Activated naive CD4-positive, alpha-beta T cell treated with anti-CD3 and anti-CD28 coated beads, Interleukin-2, amount 50 U/mL, for 24 hours (primary cell): Measurements from ENCODE around the gene RPS2.

Experiments
- H3K27ac Mint-ChIP-seq: one replicate; pipeline ENCODE4 v1.8.0; 2021; ENCODE audit warnings: mild to moderate bottlenecking, mixed read lengths
- H3K27me3 Mint-ChIP-seq: one replicate; pipeline ENCODE4 v1.8.0; 2021; ENCODE audit warnings: mixed read lengths
- H3K36me3 Mint-ChIP-seq: one replicate; pipeline ENCODE4 v1.8.0; 2021; ENCODE audit warnings: mixed read lengths
- H3K4me1 Mint-ChIP-seq: one replicate; pipeline ENCODE4 v1.8.0; 2021; ENCODE audit warnings: mixed read lengths
- H3K4me3 Mint-ChIP-seq: one replicate; pipeline ENCODE4 v1.8.0; 2021; ENCODE audit warnings: mild to moderate bottlenecking, mixed read lengths
- H3K9me3 Mint-ChIP-seq: one replicate; pipeline ENCODE4 v1.8.0; 2021; ENCODE audit warnings: mixed read lengths

The RPS2 gene

GRCh38 chr16:1978476-1979120, 14.0 kb upstream of the RPS2 start:
- H3K27me3 Mint-ChIP-seq = peaks cover 2% of the 10 kb centered on the region
- H3K27ac Mint-ChIP-seq = no peak overlapping the region
- peaks cover 11% of the 10 kb centered on the region for H3K36me3 Mint-ChIP-seq
- H3K4me3 Mint-ChIP-seq = no peak overlapping the region
- H3K4me1 Mint-ChIP-seq = peaks cover 6% of the 10 kb centered on the region
- no peaks in the 10 kb centered on the region for H3K9me3 Mint-ChIP-seq

GRCh38 chr16:1977875-1978268, 13.2 kb upstream of the RPS2 start:
- H3K36me3 Mint-ChIP-seq = peaks cover 11% of the 10 kb centered on the region
- H3K27me3 Mint-ChIP-seq = peaks cover 2% of the 10 kb centered on the region
- peaks cover 3% of the 10 kb centered on the region for H3K4me1 Mint-ChIP-seq
- H3K4me3 Mint-ChIP-seq = no peak overlapping the region
- H3K27ac Mint-ChIP-seq = no peak overlapping the region
- no peaks in the 10 kb centered on the region for H3K9me3 Mint-ChIP-seq

DNA sequence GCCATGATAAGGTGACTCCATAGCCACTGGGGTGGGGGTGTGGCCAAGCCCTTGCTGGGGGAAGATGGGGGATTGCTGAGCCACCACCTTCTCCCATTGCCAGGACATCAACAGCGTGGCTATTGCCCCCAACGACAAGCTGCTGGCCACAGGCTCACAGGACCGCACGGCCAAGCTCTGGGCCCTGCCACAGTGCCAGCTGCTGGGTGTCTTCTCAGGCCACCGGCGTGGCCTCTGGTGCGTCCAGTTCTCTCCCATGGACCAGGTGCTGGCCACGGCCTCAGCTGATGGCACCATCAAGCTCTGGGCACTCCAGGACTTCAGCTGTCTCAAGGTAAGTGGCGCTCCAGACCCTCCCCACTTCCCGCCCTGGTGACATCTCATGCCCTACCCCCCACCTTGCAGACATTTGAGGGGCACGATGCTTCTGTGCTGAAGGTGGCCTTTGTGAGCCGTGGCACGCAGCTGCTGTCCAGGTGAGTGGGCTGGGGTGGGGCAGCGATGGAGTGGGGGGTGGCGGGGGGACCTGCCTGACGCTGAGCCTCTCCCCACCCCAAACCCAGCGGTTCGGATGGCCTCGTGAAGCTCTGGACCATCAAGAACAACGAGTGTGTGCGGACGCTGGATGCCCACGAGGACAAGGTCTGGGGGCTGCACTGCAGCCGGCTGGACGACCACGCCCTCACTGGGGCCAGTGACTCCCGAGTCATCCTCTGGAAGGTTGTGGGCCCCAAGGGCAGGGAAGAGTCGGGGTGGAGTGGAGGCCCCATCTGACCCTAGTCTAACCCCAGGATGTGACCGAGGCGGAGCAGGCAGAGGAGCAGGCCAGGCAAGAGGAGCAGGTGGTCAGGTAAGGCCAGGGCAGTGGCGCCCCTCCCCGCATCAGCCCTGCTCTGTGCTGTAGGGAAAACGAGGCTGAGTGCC, 12.6 kb upstream of the RPS2 start:
- H3K4me1 Mint-ChIP-seq = peaks cover 6% of the 10 kb centered on the region
- H3K9me3 Mint-ChIP-seq = no peaks in the 10 kb centered on the region

DNA sequence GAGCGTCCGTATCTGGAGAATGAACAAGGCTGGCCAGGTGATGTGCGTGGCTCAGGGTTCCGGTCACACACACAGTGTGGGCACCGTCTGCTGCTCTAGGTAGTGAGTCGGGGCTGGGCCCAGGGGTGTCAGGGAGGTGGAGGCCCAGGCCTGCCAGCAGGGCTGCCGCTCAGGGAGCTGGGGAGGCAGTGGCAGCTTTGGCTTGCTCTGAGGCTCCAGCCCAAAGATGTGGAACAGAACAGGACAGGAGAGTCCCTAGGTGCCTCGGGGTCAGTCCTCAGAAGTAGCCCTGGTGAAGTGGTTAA, 11.5 kb upstream of the RPS2 start:
- Mint-ChIP-seq H3K36me3 (peaks cover 11% of the 10 kb centered on the region), H3K9me3 (no peaks in the 10 kb centered on the region), H3K4me3 (no peak overlapping the region), H3K4me1 (peaks cover 15% of the 10 kb centered on the region), H3K27ac (no peak overlapping the region), H3K27me3 (peaks cover under 1% of the 10 kb centered on the region)

More for the DNA sequence above, 12.6 kb upstream of the RPS2 start:
- peaks cover 11% of the 10 kb centered on the region for H3K36me3 Mint-ChIP-seq
- H3K27me3 Mint-ChIP-seq = peaks cover 2% of the 10 kb centered on the region
- no peak overlapping the region for H3K4me3 Mint-ChIP-seq
- peak overlapping the region; percentile 18 for H3K27ac Mint-ChIP-seq

DNA sequence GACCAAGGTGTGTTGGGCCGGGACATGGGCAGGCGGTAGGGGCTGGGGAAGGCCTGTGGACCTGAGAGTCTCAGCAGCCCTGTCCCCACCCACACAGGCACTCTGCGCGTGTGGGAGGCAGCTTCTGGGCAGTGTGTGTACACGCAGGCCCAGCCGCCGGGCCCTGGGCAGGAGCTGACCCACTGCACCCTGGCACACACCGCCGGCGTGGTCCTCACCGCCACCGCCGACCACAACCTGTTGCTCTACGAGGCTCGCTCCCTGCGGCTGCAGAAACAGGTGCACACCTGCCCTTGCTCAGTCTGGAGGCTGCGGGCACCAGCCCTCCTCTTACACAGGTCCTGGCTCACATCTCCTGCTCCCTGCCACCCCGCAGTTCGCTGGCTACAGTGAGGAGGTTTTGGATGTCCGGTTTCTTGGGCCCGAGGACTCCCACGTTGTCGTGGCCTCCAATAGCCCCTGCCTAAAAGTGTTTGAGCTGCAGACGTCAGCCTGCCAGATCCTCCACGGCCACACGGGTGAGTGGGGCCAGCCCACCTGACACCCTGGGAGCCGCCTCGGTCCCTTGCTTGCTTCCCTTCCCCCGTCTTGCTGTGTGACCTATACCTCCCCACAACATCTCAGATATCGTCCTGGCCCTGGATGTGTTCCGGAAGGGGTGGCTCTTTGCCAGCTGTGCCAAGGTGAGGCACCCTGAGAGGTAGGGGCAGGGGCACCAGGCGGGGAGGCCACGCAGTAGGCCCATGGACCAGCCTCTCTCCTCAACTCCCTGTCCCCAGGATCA, 11.0 kb upstream of the RPS2 start:
- H3K27ac Mint-ChIP-seq = no peak overlapping the region
- peaks cover 11% of the 10 kb centered on the region for H3K36me3 Mint-ChIP-seq
- no peaks in the 10 kb centered on the region for H3K9me3 Mint-ChIP-seq
- H3K27me3 Mint-ChIP-seq = no peaks in the 10 kb centered on the region
- H3K4me3 Mint-ChIP-seq = no peak overlapping the region
- H3K4me1 Mint-ChIP-seq = peaks cover 20% of the 10 kb centered on the region

DNA sequence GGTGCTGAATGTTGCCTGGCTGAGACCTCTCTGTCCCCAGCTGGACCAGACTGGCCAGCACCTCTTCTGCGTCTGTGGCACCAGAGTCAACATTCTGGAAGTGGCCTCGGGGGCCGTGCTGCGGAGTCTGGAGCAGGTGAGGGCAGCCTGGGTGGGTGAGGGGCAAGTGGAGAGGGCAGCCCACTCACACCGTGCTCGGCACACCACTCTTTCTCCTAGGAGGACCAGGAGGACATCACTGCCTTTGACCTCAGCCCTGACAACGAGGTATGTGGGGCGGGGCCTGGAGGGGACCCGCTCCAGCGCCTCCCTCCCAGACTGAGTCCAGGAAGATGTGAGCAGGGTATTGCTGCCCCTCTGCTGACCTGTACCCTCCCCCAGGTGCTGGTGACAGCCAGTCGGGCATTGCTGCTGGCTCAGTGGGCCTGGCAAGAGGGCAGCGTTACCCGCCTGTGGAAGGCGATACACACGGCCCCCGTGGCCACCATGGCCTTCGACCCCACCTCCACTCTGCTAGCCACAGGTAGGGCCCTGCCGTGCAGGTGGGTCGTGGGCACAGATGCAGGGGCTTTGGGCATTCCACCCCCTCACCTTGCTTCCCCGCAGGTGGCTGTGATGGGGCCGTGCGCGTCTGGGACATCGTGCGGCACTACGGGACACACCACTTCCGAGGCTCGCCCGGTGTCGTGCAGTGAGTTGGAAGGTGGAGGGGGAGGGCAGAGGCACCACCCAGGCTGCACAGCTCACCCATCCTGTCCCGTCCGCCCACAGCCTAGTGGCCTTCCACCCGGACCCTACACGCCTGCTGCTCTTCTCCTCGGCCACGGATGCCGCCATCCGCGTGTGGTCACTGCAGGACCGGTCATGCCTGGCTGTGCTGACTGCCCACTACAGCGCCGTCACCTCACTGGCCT, 9.8 kb upstream of the RPS2 start:
- no peak overlapping the region for H3K27ac Mint-ChIP-seq
- no peaks in the 10 kb centered on the region for H3K27me3 Mint-ChIP-seq
- H3K4me1 Mint-ChIP-seq = peaks cover 20% of the 10 kb centered on the region
- no peaks in the 10 kb centered on the region for H3K9me3 Mint-ChIP-seq
- no peak overlapping the region for H3K4me3 Mint-ChIP-seq
- peaks cover 10% of the 10 kb centered on the region for H3K36me3 Mint-ChIP-seq

- Mint-ChIP-seq H3K4me3 (no peak overlapping the region), H3K27me3 (no peaks in the 10 kb centered on the region), H3K9me3 (no peaks in the 10 kb centered on the region), H3K4me1 (peaks cover 20% of the 10 kb centered on the region), H3K36me3 (peaks cover 10% of the 10 kb centered on the region), H3K27ac (no peak overlapping the region)
These were observed 9.0 kb upstream of the RPS2 start for GRCh38 chr16:1973461-1974156.

- Mint-ChIP-seq H3K4me1 (peaks cover 20% of the 10 kb centered on the region), H3K27me3 (no peaks in the 10 kb centered on the region), H3K4me3 (peak overlapping the region; percentile 98), H3K9me3 (no peaks in the 10 kb centered on the region), H3K36me3 (peaks cover 8% of the 10 kb centered on the region), H3K27ac (no peak overlapping the region)
These were observed 7.9 kb upstream of the RPS2 start for GRCh38 chr16:1972490-1972877.

DNA sequence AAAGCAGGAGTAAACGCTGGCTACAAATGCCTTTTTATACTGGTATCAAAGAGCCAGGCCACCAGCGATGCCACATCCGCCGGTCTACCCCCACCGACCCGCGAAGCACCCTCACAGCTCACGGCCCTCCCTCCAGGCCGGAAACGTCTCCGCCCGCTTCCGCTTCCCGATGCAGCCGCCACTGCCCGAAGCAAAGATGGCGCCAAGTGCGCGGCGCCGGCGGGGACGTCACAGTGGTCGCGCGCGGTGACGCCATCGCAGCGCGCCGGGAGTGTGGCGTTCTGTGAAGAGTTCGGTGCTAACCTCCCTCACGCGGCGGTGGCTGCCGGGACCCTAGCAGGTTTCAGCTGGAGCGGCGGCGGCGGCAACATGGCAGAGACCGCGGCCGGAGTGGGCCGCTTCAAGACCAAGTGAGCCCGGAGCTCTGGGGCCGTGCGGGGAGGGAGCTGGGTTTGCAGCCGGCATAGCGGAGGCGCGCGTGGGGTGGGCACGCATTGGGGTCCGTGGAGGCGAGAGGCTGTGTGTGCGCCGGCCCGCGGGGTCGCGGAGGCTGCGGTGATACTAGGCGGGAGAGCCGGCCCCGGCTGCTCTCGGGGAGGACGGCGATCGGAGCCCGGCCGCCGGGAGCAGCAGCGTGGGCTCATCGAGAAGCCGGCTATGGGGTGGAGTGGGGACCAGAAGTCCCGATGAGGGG, 7.3 kb upstream of the RPS2 start, which contains the start of gene TBL3:
TSS of gene TBL3 (plus strand) at position 258 of the 694 bp plus-strand sequence. CDS start at position 370, 112 bp downstream.
- peak within 1 kb of the TSS; percentile 96 for H3K27ac Mint-ChIP-seq
- peak within 1 kb of the TSS; percentile 98 for H3K4me3 Mint-ChIP-seq
- H3K9me3 Mint-ChIP-seq = no peaks in the 10 kb centered on the region
- no peaks in the 10 kb centered on the region for H3K27me3 Mint-ChIP-seq
- H3K4me1 Mint-ChIP-seq = peaks cover 20% of the 10 kb centered on the region
- peaks cover 6% of the 10 kb centered on the region for H3K36me3 Mint-ChIP-seq

- H3K9me3 Mint-ChIP-seq = no peaks in the 10 kb centered on the region
- peaks cover 11% of the 10 kb centered on the region for H3K36me3 Mint-ChIP-seq
- peaks cover 29% of the 10 kb centered on the region for H3K4me1 Mint-ChIP-seq
- no peak overlapping the region for H3K27ac Mint-ChIP-seq
- H3K4me3 Mint-ChIP-seq = no peak overlapping the region
- no peaks in the 10 kb centered on the region for H3K27me3 Mint-ChIP-seq
These were observed 3.7 kb upstream of the RPS2 start for GRCh38 chr16:1968146-1968953.

GRCh38 chr16:1966460-1966859, 1.8 kb upstream of the RPS2 start, which contains the start of gene RNF151:
Gene RNF151, plus strand, starts transcription at chr16:1966856. Its CDS starts 26 bp downstream, at chr16:1966882.
- Mint-ChIP-seq H3K36me3 (peaks cover 18% of the 10 kb centered on the region), H3K27ac (peak within 1 kb of the TSS; percentile 95), H3K4me1 (peaks cover 23% of the 10 kb centered on the region)

DNA sequence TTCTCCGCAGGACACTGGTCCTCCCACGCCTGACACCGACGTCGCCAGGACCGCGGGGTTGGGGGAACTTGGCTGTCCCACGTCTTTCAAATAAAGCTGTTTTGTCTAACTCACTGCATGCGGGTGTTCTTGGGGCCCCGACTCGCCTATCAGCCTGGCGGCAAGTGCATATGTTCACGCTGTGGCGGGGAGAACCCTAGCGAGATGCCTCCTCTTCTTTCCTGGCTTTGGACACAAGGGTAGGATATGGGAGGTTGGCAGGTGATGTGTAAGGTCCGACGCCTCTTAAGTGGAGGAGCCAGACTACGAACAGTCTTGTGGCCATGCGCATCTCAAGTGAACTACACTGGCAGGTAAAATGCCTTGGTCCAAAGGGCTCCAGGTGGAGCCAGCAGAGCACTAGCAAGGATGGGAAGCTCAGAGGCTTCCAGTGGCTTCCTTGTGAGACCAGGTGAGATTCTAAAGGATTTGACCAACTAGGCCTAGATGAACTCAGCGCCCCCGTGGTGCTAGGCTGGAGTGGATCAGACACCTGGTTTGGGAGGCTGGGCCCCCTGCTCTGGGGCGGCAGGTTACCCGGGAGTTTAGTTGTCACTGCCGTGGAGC, 873 bp upstream of the RPS2 start:
- Mint-ChIP-seq H3K4me1 (peaks cover 25% of the 10 kb centered on the region), H3K27ac (peak overlapping the region; percentile 95), H3K36me3 (peaks cover 22% of the 10 kb centered on the region), H3K9me3 (no peaks in the 10 kb centered on the region), H3K27me3 (no peaks in the 10 kb centered on the region), H3K4me3 (peak overlapping the region; percentile 94)

More at GRCh38 chr16:1966460-1966859, 1.8 kb upstream of the RPS2 start, which contains the start of gene RNF151:
- no peaks in the 10 kb centered on the region for H3K27me3 Mint-ChIP-seq
- H3K4me3 Mint-ChIP-seq = peak within 1 kb of the TSS; percentile 94
- H3K9me3 Mint-ChIP-seq = no peaks in the 10 kb centered on the region
